ENCODE measurements around the gene GPR183. TPM values are rescaled to one million over a fixed set of nuclear protein-coding genes. Genes with fewer than 3 reads are reported as not detected.
A peak's percentile ranks its signal among the peaks of the same experiment; 100 is the strongest.

GPR183 gene
- total RNA-seq, 4 donors from 2014 or later = 11.9 to 32.1 (median 22.3) TPM

GRCh38 chr13:99303863-99304521, 3.2 kb downstream of the GPR183 start:
- peak; percentile 28 to 55 for TF ChIP-seq POLR2AphosphoS5 (IDR thresholded peaks at IDR 0.05)
- TF ChIP-seq, protein P1, sequence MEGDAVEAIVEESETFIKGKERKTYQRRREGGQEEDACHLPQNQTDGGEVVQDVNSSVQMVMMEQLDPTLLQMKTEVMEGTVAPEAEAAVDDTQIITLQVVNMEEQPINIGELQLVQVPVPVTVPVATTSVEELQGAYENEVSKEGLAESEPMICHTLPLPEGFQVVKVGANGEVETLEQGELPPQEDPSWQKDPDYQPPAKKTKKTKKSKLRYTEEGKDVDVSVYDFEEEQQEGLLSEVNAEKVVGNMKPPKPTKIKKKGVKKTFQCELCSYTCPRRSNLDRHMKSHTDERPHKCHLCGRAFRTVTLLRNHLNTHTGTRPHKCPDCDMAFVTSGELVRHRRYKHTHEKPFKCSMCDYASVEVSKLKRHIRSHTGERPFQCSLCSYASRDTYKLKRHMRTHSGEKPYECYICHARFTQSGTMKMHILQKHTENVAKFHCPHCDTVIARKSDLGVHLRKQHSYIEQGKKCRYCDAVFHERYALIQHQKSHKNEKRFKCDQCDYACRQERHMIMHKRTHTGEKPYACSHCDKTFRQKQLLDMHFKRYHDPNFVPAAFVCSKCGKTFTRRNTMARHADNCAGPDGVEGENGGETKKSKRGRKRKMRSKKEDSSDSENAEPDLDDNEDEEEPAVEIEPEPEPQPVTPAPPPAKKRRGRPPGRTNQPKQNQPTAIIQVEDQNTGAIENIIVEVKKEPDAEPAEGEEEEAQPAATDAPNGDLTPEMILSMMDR (IDR thresholded peaks at IDR 0.05) = no peak
- TF ChIP-seq EP300 (IDR thresholded peaks at IDR 0.05) = no peak
- no peak for TF ChIP-seq POLR2A (IDR thresholded peaks at IDR 0.05; ENCODE audit: low read depth)
- Histone ChIP-seq H3K4me3 (peak overlapping the region in 2 of 4 donors; percentile 2 to 6), H3K27ac (replicated peaks in 1 of 4) (peak overlapping the region; percentile 28 to 76 (median 66)), H3K4me1 (peaks cover 6 to 81% (median 77%) of the 10 kb centered on the region in 4 donors), H3K36me3 (no peaks in the 10 kb centered on the region), H3K27me3 (no peaks in the 10 kb centered on the region), H3K9me3 (no peaks in the 10 kb centered on the region)
- intact Hi-C loops (cut with DNase I) = no loop called here
- DNase-seq (ENCODE audit: extremely low spot score) = no peak
- WGBS = 79% methylated on average over 14 of the region's 14 CpGs

DNA sequence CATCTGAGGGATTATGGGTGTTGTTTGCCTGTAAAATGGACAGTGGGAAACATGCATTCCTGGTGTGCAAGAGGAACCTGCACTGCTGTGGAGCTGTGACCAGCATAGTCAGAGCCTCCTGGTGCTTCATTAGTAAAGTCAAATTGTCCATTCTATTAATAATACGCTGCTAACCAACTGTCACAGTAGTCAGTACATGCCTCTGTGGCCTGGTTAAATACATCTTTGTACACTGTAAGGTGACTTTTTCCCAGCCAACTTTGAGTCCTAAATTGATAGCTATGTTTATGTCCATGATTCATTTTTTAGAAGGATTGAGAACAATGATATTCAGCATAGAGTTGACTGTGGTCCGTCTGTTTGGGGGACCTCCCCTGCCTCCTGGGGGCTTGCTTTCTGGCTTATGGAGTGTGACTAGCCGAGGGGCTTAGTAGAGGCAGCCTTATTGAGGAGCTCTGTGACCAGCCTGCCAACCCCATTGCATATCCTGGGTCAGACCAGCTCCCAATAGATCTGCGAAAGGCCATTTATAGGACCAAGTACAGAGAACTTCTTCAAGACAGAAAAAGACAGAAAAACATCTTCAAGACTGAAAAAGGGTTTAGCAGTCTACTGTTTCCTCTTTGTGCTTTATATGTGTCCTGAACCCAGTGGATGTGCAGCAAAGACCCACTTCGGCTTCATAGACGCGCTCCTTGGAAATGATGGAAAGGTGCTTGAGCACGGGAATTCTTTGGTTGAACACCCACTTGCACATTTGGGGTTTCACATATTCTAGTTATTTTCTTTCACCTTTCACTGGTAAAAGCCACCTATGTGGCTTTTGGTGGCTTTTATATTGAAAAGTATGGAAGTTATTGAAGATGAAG, 4.3 kb downstream of the GPR183 start:
- peak overlapping the region in 2 of 4 donors; percentile 59 to 76 for H3K27ac ChIP-seq (replicated peaks in 1 of 4)
- no peak for DNase-seq (ENCODE audit: extremely low spot score)
- WGBS = 97% methylated on average over 8 of the region's 8 CpGs
- no peaks in the 10 kb centered on the region for H3K27me3 ChIP-seq
- H3K36me3 ChIP-seq = no peaks in the 10 kb centered on the region
- peaks cover 2 to 80% (median 75%) of the 10 kb centered on the region in 4 donors for H3K4me1 ChIP-seq
- no peaks in the 10 kb centered on the region for H3K9me3 ChIP-seq
- intact Hi-C loops (cut with DNase I) = no loop called here
- TF ChIP-seq, protein P1 (IDR thresholded peaks at IDR 0.05) = no peak
- TF ChIP-seq EP300 (IDR thresholded peaks at IDR 0.05) = no peak
- no peak for TF ChIP-seq POLR2AphosphoS5 (IDR thresholded peaks at IDR 0.05)
- TF ChIP-seq POLR2A (IDR thresholded peaks at IDR 0.05; ENCODE audit: low read depth) = no peak
- no peak overlapping the region for H3K4me3 ChIP-seq

DNA sequence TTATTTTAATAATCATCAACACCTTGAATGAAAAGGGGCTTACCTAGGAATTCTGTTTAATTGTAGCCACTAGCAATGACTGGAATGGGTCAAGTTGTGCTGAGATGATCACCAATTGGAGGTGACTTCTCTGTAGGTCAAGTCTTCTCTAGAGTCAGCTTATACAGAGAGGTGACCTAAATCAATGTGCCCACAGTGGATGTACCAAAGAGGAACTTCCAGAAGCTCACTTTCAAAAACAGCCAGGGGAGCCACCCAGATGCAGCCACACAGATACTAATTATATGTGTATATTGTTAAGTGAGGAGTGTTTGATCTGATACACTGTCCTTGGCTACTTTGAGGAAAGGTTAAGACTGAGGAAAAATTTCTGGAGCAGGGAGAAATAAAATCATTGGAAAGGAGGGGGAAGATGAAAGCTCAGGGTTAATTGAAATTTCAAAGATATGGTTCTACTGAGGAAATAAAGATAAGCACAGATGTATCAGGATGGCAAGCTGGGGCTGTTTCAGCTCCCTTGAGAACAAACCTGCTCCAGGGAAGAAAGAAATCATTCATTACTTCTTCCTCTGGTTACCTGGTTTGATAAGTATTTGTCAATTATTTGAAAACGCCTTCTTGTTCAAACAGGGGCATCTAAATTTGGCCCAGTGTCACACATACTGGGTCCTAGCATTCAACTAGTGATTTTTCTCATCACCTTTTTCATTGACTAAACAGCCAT, 5.1 kb downstream of the GPR183 start:
- TF ChIP-seq EP300 (IDR thresholded peaks at IDR 0.05) = no peak
- no peak for DNase-seq (ENCODE audit: extremely low spot score)
- Histone ChIP-seq H3K4me3 (no peak overlapping the region), H3K9me3 (no peaks in the 10 kb centered on the region), H3K4me1 (peaks cover 0 to 81% (median 77%) of the 10 kb centered on the region in 4 donors), H3K36me3 (no peaks in the 10 kb centered on the region), H3K27me3 (no peaks in the 10 kb centered on the region), H3K27ac (replicated peaks in 1 of 4) (peak overlapping the region in 2 of 4 donors; percentile 5 to 39)
- WGBS = 90% methylated on average over 1 of the region's 1 CpG
- intact Hi-C loops (cut with DNase I) = no loop called here

GRCh38 chr13:99301056-99301838, 6.0 kb downstream of the GPR183 start:
- WGBS = 82% methylated on average over 7 of the region's 7 CpGs
- intact Hi-C loops (cut with DNase I) = no loop called here
- no peaks in the 10 kb centered on the region for H3K27me3 ChIP-seq
- no peak for TF ChIP-seq POLR2AphosphoS5 (IDR thresholded peaks at IDR 0.05)
- TF ChIP-seq, protein P1 (IDR thresholded peaks at IDR 0.05) = no peak
- TF ChIP-seq EP300 (IDR thresholded peaks at IDR 0.05) = no peak
- TF ChIP-seq POLR2A (IDR thresholded peaks at IDR 0.05; ENCODE audit: low read depth) = no peak
- H3K4me1 ChIP-seq = peaks cover 0 to 89% (median 83%) of the 10 kb centered on the region in 4 donors
- H3K9me3 ChIP-seq = no peaks in the 10 kb centered on the region
- H3K36me3 ChIP-seq = no peaks in the 10 kb centered on the region
- no peak for DNase-seq (ENCODE audit: extremely low spot score)
- no peak overlapping the region for H3K4me3 ChIP-seq
- peak overlapping the region in 2 of 4 donors; percentile 26 to 39 for H3K27ac ChIP-seq (replicated peaks in 1 of 4)
